DOHH2 (cell line): ENCODE measurements around the gene PAPSS2.

Experiments
- CTCF ChIP-seq: fragments of 200-600 bp; sonication (generic); IDR thresholded peaks from one replicate; pipeline ENCODE4 v1.5.1; 2014; ENCODE audit warnings: antibody characterized with exemption, mild to moderate bottlenecking, low read depth, low read length; ENCODE audit not compliant: poor library complexity, severe bottlenecking
- EZH2phosphoT487 ChIP-seq: fragments of 200-600 bp; sonication (generic); IDR thresholded peaks from 2 replicates; pipeline ENCODE4 v1.6.1; 2017; ENCODE audit warnings: borderline replicate concordance, mild to moderate bottlenecking, antibody characterized with exemption, low read length, moderate library complexity, mixed read lengths

DNA sequence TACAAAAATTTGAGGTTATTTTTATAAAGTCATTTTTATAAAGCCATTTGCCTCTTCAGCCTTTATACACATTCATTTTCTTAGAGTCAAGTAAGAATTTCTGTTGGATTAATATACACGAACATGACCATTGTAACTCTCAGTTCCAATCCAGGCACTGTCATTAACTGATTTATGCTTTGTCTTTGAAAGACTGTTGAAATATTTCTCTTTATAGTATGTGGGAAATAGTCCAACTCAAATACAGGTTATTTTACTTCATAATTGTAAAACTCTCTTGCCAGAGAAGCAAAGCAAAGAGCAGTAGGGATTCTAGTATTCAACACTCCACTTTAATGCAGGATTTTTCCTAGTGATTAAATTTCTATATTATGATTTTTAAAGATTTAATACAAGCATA lies 36.5 kb upstream of the PAPSS2 start:
- no peak for TF ChIP-seq CTCF
- no peak for TF ChIP-seq EZH2phosphoT487
